ENCODE results near the gene SLC2A6.

The SLC2A6 gene

DNA sequence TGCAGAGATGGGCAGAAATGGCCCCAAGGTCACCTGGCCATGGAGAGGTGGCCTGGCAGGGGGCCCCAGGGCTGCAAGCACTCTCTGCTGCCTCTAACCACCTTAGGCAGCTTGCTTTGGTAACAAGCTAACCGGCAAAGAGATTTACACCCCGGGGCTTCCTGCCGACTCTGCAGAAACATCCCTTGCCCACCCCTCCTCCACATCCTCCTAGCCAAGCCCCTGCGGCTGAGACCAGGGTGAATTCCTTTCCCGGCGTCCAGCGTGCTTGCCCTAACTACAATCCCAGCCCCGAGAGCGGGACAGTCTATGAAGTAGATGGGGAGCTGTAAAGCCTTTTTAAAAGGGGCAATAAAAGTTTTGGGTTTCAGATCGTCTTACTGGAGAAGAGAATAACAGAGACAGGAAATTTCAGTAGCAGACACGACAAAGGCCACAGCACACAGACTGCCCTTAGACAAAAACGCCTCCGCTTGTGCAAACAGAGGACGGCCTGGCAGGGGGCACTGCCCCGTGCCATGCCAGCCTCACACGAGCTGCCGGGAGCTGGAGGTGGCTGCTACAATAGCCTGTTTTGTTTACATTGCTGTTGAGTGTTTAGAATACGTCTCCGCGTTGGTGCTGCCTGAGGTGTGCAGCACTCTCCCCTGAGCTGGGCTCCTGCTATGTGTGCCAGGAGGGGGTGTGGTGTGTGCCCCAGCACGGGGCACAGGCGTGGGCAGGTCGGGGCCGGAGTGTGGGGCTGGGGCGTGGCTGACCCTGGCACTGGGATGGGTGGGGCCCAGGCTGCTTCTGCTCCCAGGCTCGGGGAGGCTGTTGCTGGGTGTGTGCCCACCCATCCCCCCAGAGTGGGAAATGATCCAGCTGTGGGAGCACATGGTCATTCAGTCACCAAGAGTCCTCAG lies 30.5 kb upstream of the SLC2A6 start:
- H3K4me3 ChIP-seq (ENCODE audit: low read depth, low read length, poor library complexity, severe bottlenecking) = no peak overlapping the region
- TF ChIP-seq CTCF (IDR thresholded peaks at IDR 0.05; ENCODE audit: low read length) = no peak
- no peak for TF ChIP-seq EZH2 (IDR thresholded peaks at IDR 0.05; ENCODE audit: borderline replicate concordance, low read length)
- no peak overlapping the region for H2AFZ ChIP-seq (ENCODE audit: low read length)
- no peak overlapping the region for H3K9ac ChIP-seq (ENCODE audit: low read length)
- no peaks in the 10 kb centered on the region for H3K4me1 ChIP-seq (ENCODE audit: insufficient read depth, low read length, severe bottlenecking)
- H4K20me1 ChIP-seq (ENCODE audit: insufficient read depth, low read length) = no peaks in the 10 kb centered on the region
- H3K36me3 ChIP-seq (ENCODE audit: insufficient read depth, low read length) = no peaks in the 10 kb centered on the region
- H3K9me3 ChIP-seq (ENCODE audit: low read length) = no peaks in the 10 kb centered on the region
- H3K9me2 ChIP-seq (ENCODE audit: low read depth, low read length) = no peaks in the 10 kb centered on the region
- no peak overlapping the region for H3K4me2 ChIP-seq (ENCODE audit: low read length)
- no peaks in the 10 kb centered on the region for H3K79me2 ChIP-seq (ENCODE audit: insufficient read depth, low read length)
- H3F3A ChIP-seq (ENCODE audit: insufficient read depth, low read length) = no peaks in the 10 kb centered on the region
- H3K27ac ChIP-seq (ENCODE audit: low read depth, low read length, poor library complexity, severe bottlenecking) = no peak overlapping the region
- H3K27me3 ChIP-seq (ENCODE audit: insufficient read depth, low read length) = peaks cover 7% of the 10 kb centered on the region; the same call in 1 of the 2 replicates

GRCh38 chr9:133508046-133508445 lies 29.1 kb upstream of the SLC2A6 start:
- Histone ChIP-seq H3K9me2 (ENCODE audit: low read depth, low read length) (no peaks in the 10 kb centered on the region), H3K9ac (ENCODE audit: low read length) (no peak overlapping the region), H3K4me1 (ENCODE audit: insufficient read depth, low read length, severe bottlenecking) (no peaks in the 10 kb centered on the region), H3K4me3 (ENCODE audit: low read depth, low read length, poor library complexity, severe bottlenecking) (no peak overlapping the region), H2AFZ (ENCODE audit: low read length) (no peak overlapping the region), H3K36me3 (ENCODE audit: insufficient read depth, low read length) (no peaks in the 10 kb centered on the region), H3F3A (ENCODE audit: insufficient read depth, low read length) (no peaks in the 10 kb centered on the region), H3K27ac (ENCODE audit: low read depth, low read length, poor library complexity, severe bottlenecking) (no peak overlapping the region), H3K79me2 (ENCODE audit: insufficient read depth, low read length) (no peaks in the 10 kb centered on the region), H3K9me3 (ENCODE audit: low read length) (no peaks in the 10 kb centered on the region), H3K4me2 (ENCODE audit: low read length) (no peak overlapping the region), H3K27me3 (ENCODE audit: insufficient read depth, low read length) (peaks cover 13% of the 10 kb centered on the region; the same call in 1 of the 2 replicates), H4K20me1 (ENCODE audit: insufficient read depth, low read length) (no peaks in the 10 kb centered on the region)
- TF ChIP-seq EZH2 (IDR thresholded peaks at IDR 0.05; ENCODE audit: borderline replicate concordance, low read length) = no peak
- no peak for TF ChIP-seq CTCF (IDR thresholded peaks at IDR 0.05; ENCODE audit: low read length)

DNA sequence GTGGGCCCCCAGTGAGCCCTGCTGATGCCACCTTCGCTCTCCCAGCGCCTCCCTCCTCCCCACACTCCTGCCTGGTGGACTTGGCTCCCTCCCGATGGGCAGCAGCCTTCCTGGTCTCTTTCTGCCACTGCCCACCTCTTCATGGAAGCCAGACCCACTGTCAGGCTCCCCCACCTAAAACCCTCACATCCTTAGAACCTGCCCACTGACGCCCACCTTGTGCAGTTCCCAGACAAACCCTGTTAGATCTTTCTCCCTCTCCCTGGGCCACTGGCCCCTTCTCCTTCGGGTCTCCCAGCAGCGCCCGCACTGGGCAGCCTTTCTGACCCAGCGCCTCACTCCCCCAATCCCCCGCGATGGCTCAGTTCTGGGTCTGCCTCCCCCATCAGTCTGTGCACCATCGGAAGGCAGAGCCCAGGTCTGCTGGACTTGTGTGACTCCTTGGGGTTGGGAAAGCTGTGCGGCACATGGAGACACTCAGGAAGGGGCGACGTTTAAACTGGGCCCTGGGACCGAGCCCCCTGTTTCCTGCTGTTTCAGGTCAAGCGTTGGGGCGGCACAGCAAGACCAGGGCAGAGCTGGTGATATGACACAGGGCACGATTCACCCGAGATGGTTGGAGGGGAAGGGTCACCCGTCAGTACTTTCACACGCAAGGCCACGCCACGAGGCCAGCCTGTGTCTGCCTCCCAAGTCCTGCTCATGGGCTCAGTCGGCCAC lies 28.5 kb upstream of the SLC2A6 start:
- Histone ChIP-seq H3K9ac (ENCODE audit: low read length) (no peak overlapping the region), H3K27me3 (ENCODE audit: insufficient read depth, low read length) (peaks cover 13% of the 10 kb centered on the region; the same call in 1 of the 2 replicates), H3K4me1 (ENCODE audit: insufficient read depth, low read length, severe bottlenecking) (no peaks in the 10 kb centered on the region), H3F3A (ENCODE audit: insufficient read depth, low read length) (no peaks in the 10 kb centered on the region), H3K9me3 (ENCODE audit: low read length) (peaks cover 4% of the 10 kb centered on the region; the same call in 1 of the 2 replicates), H3K36me3 (ENCODE audit: insufficient read depth, low read length) (no peaks in the 10 kb centered on the region; the same call in 1 of the 2 replicates), H4K20me1 (ENCODE audit: insufficient read depth, low read length) (no peaks in the 10 kb centered on the region), H3K9me2 (ENCODE audit: low read depth, low read length) (no peaks in the 10 kb centered on the region), H3K79me2 (ENCODE audit: insufficient read depth, low read length) (no peaks in the 10 kb centered on the region), H3K4me2 (ENCODE audit: low read length) (no peak overlapping the region), H2AFZ (ENCODE audit: low read length) (no peak overlapping the region), H3K27ac (ENCODE audit: low read depth, low read length, poor library complexity, severe bottlenecking) (no peak overlapping the region), H3K4me3 (ENCODE audit: low read depth, low read length, poor library complexity, severe bottlenecking) (no peak overlapping the region)
- no peak for TF ChIP-seq CTCF (IDR thresholded peaks at IDR 0.05; ENCODE audit: low read length)

All from OCI-LY1 (cell line).